ENCODE measurements around the gene CTRL.

CTRL gene

DNA sequence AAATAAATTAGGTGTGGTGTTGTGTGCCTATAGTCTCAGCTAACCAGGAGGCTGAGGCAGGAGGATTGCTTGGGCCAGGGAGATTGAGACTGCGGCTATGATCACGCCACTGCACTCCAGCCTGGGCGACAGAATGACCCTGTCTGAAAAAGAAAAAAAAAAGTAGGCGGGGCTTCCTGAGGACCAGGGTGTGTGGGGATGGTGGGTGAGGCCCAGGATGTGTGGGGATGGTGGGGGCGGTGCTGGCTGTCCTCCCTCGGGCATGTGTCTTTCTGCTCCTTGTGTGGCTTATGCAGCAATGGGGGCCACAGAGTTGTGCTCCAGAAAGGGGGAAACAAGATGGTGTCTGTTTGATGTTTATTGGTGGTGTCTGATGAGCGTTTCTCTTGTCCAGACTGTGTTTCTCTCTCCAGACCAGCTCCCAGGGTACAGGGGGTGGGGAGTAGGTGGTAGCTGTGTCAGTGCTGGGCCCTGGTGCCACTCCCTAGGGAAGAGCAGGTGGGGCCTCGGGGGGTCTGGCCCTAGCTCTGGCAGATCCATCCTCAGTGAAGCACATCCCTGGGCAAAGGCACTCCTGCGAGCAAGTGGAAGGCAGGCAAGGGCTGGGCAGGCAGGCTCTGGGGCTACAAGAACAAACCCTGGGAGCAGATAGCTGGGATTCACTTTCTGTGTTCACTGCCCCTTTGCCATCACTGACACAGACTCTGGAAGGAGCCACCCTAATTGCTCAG, 10.0 kb upstream of the CTRL start:
- TF ChIP-seq, protein P1, sequence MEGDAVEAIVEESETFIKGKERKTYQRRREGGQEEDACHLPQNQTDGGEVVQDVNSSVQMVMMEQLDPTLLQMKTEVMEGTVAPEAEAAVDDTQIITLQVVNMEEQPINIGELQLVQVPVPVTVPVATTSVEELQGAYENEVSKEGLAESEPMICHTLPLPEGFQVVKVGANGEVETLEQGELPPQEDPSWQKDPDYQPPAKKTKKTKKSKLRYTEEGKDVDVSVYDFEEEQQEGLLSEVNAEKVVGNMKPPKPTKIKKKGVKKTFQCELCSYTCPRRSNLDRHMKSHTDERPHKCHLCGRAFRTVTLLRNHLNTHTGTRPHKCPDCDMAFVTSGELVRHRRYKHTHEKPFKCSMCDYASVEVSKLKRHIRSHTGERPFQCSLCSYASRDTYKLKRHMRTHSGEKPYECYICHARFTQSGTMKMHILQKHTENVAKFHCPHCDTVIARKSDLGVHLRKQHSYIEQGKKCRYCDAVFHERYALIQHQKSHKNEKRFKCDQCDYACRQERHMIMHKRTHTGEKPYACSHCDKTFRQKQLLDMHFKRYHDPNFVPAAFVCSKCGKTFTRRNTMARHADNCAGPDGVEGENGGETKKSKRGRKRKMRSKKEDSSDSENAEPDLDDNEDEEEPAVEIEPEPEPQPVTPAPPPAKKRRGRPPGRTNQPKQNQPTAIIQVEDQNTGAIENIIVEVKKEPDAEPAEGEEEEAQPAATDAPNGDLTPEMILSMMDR (IDR thresholded peaks at IDR 0.05): no peak

DNA sequence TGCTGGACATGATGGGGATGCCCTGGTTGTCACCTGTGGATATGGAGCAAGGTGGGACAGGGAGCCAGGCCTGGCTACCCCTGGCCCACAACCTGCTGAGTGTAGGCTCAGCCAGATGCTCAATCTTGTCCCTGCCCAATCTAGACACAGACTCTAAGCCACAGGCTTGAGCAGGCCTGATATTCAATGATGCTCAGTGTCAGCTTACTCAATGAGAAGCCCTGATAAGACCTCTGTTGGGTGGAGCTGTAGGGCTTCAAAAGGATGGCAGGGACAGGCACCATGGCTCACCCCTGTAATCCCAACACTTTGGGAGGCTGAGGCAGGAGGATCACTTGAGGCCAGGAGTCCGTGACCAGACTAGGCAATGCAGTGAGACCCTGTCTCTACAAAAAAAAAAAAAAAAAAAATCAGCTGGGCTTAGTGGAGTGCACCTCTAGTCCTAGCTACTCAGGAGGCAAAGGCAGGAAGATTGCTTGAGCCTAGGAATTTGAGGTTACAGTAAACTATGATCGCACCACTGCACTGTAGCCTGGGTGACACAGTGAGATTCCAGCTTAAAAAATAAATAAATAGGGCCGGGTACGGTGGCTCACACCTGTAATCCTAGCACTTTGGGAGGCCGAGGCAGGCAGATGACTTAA, 8.9 kb upstream of the CTRL start:
- TF ChIP-seq, protein P1 (IDR thresholded peaks at IDR 0.05): no peak

DNA sequence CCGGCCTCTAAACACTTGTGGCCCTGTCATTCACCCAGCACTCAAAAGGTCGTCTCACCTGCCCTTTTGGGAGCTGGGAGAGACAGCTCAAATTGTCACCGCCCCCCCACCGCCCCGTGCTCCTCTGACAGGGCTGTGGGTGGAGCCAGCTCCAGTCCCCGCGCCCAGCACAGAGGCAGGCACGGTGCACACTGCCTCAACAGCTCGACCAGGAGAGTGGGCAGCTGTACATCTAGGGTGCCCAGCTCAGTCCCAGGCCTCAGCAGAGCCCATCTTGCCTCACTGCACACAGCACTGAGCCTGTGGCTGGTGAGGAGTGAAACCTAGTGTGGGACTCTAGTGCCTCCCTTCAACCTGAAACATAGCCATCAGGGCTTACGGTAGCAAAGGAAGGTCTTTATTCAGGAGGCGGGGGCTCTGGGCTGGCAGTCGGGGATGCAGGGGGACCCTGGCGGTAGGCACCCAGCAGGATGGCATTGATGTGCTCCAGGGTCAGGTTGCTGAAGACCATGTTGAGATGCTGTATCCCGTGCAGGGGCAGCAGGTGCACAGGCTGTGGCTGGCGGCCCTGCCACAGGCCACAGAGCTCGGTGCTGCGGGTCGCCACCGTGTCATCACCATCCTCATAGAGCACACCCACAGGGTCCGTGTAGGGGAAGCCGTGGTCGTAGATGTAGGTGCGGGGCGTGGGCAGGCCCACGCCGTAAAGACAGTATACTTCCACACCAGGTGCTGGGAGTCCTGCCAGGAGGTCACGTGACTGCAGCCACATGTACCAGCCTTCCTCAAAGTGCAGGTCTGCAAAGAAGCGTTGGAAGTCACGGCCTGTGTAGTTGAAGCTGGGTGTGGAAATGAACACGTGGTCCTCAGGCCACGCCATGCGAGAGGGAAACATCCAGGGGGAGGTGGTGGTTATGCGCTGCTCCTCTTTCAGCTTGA, 8.1 kb upstream of the CTRL start:
- TF ChIP-seq, protein P1 (IDR thresholded peaks at IDR 0.05): no peak

DNA sequence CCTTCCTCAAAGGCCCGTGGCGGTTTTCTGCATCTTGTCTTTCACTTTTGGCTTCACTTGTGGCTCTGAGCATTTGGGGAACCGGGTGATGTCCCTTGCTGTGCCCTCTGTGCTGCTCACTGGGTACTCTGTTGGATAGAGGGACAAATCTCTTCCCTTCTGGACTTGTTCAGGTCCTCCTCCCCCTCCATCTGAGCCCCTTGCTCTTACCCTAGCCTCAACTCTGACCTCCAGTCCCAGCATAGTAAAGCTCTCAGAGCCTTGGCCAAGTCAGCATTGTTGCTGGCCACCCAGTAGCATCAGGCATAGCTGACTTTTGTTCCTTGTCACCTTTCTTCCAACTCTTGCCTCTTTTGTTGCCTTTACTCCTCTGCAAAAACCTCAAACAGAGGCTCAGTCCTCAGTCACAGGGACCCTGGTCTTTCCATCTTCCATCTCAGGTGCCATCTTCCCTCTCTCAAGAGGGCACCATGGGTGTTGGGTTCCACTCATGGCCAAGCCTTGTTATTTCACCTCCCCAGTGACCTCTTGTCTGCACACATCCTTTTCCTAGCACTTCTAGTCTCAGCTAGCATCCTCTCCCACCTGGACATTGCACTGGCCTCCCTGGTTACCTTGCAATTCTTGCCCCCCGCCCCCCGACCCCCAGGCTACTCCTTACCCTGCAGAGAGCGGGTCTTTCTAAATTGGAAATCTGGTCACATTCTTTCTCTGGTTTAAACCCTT, 5.4 kb upstream of the CTRL start:
- TF ChIP-seq, protein P1 (IDR thresholded peaks at IDR 0.05): no peak

DNA sequence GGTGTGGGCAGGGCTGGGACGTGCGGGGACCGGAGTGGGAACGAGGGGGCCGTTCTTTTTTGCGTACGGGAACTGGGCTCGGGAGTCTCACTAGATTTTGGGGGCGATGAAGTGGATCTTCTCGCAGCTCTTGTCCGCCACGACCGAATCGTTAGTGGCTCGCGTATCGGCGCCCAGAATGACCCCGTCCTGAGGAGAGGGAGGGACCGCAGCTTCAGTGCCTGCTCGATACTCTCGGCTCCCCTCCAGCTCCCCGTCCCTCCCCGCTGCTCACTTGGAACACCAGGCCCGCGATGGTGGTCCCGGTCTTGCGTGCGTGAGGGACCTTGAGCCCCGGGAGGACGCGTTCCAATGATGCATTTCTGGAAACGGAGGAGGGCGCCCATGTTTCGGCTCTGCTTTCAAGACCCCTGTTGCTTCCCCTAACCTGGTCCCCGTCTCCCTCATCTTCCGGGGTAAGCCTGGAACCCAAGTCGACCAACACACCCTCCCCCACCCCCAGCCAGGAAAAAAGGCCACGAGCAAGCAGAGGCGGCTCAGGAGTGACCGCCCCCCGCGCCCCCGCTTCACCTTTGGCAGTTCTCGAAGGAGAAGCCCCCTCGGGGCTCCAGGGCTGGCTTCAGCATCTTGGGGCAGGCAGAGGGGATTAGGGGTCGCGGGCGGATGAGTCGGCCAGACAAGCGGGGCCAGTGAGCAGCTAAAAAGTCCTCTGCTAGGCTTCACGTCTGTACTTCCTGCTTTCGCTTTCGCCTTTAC, 4.6 kb upstream of the CTRL start, which contains the start of gene PSMB10:
Gene PSMB10, minus strand, starts transcription at position 727 of the 756 bp plus-strand sequence. Its CDS starts 101 bp downstream, at position 626.
- TF ChIP-seq, protein P1 (IDR thresholded peaks at IDR 0.05): no peak

DNA sequence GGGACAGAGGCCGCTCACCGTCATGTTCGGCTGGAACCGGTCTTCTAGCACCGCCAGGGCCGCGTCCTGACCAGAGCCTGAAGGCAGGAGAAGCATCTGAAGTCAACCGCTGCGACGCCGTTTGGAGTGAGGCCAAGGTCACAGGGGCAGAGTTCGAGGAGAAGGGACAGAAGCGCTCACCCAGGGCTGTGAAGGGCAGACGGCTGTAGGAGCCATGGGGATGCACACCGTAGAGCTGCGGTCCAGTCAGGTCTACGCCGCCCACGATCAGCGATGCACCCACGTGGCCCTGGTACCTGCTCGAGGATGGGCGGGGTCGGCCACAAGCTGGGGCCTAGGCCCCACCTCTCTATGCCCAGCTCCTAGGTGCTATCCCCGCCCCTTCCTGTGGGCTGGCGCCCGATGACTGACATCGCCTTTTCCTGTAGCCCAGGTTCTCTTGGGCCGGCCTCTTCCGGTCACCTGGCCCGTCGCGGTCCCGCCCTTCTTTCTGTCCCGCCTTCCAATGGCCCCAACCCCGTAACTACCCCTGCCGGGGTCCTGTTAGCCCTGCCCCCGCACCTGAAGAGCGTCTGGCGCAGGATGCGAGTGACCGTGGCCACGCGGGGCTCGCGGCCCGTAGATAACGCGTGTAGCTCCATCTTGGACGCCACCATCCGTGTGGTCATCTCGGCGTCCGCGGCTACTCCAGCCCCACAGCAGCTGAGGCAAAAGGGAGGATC, 3.9 kb upstream of the CTRL start:
- TF ChIP-seq, protein P1 (IDR thresholded peaks at IDR 0.05): no peak

All from LNCAP (cell line).